HG03558 (cell line): ENCODE measurements around the gene TSFM.

Experiments used
- ATAC-seq: cut with Tn5 transposase; IDR thresholded peaks from one replicate; pipeline ENCODE4 v1.9.1; 2021; ENCODE audit warnings: moderate number of reproducible peaks; ENCODE audit not compliant: unreplicated experiment; ENCODE audit errors: extremely low read depth

Gene TSFM

GRCh38 chr12:57745485-57745881 is 37.1 kb upstream of the TSFM start:
- ATAC-seq = no peak

GRCh38 chr12:57746025-57746424 is 36.6 kb upstream of the TSFM start:
- ATAC-seq = no peak

- ATAC-seq = no peak
Observed at GRCh38 chr12:57749061-57749460, 33.5 kb upstream of the TSFM start.

- no peak for ATAC-seq
Observed at GRCh38 chr12:57750561-57751431, 31.8 kb upstream of the TSFM start.

GRCh38 chr12:57751432-57751787 is 31.2 kb upstream of the TSFM start:
- ATAC-seq = no peak

GRCh38 chr12:57751788-57752667 is 30.6 kb upstream of the TSFM start, which contains the start of gene CDK4:
TSS of gene CDK4 (minus strand) at chr12:57752310. CDS start at chr12:57751717, 593 bp downstream.
- peak; percentile 48 for ATAC-seq

- ATAC-seq = no peak
Observed at GRCh38 chr12:57752668-57753000, 30.0 kb upstream of the TSFM start.

GRCh38 chr12:57753756-57754337 is 28.7 kb upstream of the TSFM start:
- no peak for ATAC-seq

- peak; percentile 17 for ATAC-seq
Observed at GRCh38 chr12:57754411-57755193, 28.0 kb upstream of the TSFM start, which contains the start of gene MARCHF9. TSS of gene MARCHF9 (plus strand) at chr12:57755103. CDS start at chr12:57755529, 426 bp downstream.

- no peak for ATAC-seq
Observed at GRCh38 chr12:57755194-57755453, 27.5 kb upstream of the TSFM start.

GRCh38 chr12:57755454-57756372 is 26.9 kb upstream of the TSFM start:
- no peak for ATAC-seq

GRCh38 chr12:57756406-57757341 is 25.9 kb upstream of the TSFM start:
- ATAC-seq = no peak

GRCh38 chr12:57757771-57758170 is 24.8 kb upstream of the TSFM start:
- ATAC-seq = no peak

GRCh38 chr12:57758552-57759359 is 23.8 kb upstream of the TSFM start:
- ATAC-seq = no peak

GRCh38 chr12:57759360-57759980 is 23.1 kb upstream of the TSFM start:
- no peak for ATAC-seq

- no peak for ATAC-seq
Observed at GRCh38 chr12:57760347-57760982, 22.1 kb upstream of the TSFM start.
